NB4 (cell line): ENCODE results near the gene DNAJC5G.
"Not testable (repeated sequence)": the region's sequence is repeated elsewhere in the genome, so short reads cannot be mapped to it uniquely, and the experiment has no call there.

Source experiments
- DNase-seq: peaks from one replicate; pipeline ENCODE4 v3.0.0; 2010; ENCODE audit warnings: low read depth
- H3K4me3 ChIP-seq: one replicate; pipeline ENCODE4 v1.5.1; 2011; ENCODE audit warnings: mild to moderate bottlenecking, low read depth, low read length, moderate library complexity
- MYC ChIP-seq: IDR thresholded peaks from 2 replicates; pipeline ENCODE4 v1.6.1; 2011; ENCODE audit warnings: low read depth, low read length
- POLR2A ChIP-seq: IDR thresholded peaks from 2 replicates; pipeline ENCODE4 v1.6.1; 2011; ENCODE audit warnings: mild to moderate bottlenecking; ENCODE audit not compliant: insufficient read length; ENCODE audit errors: extremely low read depth
- TF ChIP-seq, protein P1 (sequence below): IDR thresholded peaks from 2 replicates; pipeline ENCODE4 v1.6.1; 2011; ENCODE audit warnings: low read depth, low read length
- TF ChIP-seq, protein P2 (sequence below): IDR thresholded peaks from one replicate; pipeline ENCODE4 v1.5.1; 2012; ENCODE audit warnings: low read depth, low read length

The DNAJC5G gene

DNA sequence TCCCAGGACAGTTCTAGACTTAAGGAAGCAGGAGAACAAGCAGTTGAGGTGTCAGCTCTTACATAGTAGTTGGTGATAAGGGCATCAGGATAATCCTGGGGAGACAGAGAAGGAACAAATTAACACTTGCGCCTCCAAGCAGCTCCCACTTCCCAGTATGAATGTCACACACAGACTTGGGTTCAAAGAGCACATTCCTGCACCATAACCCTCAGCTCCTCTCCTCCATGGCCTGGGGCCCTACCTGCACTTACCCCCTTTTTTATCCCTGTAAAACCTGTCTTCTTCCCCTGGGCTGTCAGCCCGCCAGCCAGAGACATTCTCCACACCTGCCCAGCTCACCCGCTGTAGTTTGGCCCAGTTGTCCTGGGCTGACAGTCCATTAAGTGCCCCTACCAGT lies 36.9 kb downstream of the DNAJC5G start:
- TF ChIP-seq, protein P1, sequence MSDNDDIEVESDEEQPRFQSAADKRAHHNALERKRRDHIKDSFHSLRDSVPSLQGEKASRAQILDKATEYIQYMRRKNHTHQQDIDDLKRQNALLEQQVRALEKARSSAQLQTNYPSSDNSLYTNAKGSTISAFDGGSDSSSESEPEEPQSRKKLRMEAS = no peak
- TF ChIP-seq, protein P2, sequence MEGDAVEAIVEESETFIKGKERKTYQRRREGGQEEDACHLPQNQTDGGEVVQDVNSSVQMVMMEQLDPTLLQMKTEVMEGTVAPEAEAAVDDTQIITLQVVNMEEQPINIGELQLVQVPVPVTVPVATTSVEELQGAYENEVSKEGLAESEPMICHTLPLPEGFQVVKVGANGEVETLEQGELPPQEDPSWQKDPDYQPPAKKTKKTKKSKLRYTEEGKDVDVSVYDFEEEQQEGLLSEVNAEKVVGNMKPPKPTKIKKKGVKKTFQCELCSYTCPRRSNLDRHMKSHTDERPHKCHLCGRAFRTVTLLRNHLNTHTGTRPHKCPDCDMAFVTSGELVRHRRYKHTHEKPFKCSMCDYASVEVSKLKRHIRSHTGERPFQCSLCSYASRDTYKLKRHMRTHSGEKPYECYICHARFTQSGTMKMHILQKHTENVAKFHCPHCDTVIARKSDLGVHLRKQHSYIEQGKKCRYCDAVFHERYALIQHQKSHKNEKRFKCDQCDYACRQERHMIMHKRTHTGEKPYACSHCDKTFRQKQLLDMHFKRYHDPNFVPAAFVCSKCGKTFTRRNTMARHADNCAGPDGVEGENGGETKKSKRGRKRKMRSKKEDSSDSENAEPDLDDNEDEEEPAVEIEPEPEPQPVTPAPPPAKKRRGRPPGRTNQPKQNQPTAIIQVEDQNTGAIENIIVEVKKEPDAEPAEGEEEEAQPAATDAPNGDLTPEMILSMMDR = no peak
- no peak for TF ChIP-seq MYC
- TF ChIP-seq POLR2A = no peak
- no peak overlapping the region for H3K4me3 ChIP-seq
- no peak for DNase-seq

DNA sequence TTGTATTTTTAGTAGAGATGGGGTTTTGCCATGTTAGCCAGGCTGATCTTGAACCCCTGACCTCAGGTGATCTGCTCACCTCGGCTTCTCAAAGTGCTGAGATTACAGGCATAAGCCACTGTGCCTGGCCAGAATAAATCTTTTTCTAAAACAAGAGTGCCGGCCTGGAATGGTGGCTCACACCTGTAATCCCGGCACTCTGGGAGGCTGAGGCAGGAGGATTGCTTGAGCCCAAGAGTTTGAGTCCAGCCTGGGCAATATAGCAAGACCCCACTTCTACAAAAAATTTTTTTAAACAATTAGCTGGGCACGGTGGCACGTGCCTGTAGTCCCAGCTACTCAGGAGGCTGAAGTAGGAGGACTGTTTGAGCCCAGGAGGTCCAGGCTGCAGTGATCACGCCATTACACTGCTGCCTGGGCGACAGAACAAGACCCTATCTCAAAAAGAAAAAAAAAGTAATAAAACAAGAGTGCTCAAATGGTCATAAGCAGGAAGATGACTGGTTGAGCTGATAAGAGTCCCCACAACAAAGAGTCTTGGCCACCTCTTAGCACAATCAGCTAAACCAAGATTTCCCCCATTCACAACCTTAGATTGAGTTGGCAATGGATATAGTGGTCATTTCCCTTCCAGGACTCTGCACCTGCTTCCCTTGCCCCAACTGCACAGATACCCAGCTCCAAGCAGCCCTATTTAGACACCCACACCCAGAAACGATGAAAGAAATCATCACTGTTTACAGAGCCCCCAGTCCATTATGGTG lies 38.8 kb downstream of the DNAJC5G start:
- DNase-seq = no peak
- TF ChIP-seq, protein P2 = no peak
- no peak for TF ChIP-seq POLR2A
- TF ChIP-seq, protein P1 = no peak
- no peak for TF ChIP-seq MYC

DNA sequence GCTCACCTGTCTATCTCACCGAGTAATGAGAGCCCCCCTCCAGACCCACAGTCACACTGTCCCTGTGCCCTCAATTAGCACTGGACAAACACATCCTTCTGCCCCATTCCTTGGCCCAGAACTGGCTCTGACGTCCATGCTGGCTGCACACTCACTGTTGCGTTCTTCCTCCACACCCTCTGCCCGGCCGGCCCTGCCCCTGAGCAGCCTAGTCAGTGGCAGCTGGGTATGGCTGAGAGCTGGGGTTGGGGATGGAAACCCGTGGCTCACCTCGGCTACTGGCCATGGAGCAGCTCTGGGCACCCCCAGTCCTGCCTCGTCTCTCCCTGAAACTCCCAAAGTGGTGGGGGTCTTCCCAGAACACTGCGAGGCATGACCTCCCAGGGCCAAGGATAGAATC lies 39.5 kb downstream of the DNAJC5G start:
- TF ChIP-seq MYC = no peak
- TF ChIP-seq, protein P1 = no peak
- no peak for TF ChIP-seq POLR2A
- TF ChIP-seq, protein P2 = no peak
- no peak overlapping the region for H3K4me3 ChIP-seq

More for the DNA sequence above, 38.8 kb downstream of the DNAJC5G start:
- no peak overlapping the region for H3K4me3 ChIP-seq

DNA sequence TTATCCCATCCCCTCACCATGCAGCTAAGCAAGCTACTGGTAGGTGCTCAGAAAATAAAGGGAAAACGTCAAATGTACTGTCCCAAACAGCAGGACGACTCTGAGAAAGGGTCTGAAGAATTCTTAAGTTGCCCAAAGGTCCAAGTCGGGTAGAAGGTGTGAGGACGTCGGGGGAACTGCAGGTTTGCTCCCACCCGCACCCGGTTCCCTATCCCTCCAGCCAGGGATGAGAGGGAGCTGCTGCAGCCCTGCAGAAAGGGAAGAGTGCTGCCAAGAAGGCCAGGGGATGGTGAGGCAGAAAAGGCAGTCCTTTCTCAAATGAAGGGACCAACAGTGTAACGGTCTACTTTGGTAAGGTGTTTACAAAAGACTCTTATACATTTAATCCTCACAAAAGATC lies 39.9 kb downstream of the DNAJC5G start:
- no peak overlapping the region for H3K4me3 ChIP-seq
- TF ChIP-seq POLR2A (no peak), MYC (no peak)
- TF ChIP-seq, protein P1 = no peak
- TF ChIP-seq, protein P2 = no peak
- no peak for DNase-seq

More for the DNA sequence above, 39.5 kb downstream of the DNAJC5G start:
- no peak for DNase-seq

DNA sequence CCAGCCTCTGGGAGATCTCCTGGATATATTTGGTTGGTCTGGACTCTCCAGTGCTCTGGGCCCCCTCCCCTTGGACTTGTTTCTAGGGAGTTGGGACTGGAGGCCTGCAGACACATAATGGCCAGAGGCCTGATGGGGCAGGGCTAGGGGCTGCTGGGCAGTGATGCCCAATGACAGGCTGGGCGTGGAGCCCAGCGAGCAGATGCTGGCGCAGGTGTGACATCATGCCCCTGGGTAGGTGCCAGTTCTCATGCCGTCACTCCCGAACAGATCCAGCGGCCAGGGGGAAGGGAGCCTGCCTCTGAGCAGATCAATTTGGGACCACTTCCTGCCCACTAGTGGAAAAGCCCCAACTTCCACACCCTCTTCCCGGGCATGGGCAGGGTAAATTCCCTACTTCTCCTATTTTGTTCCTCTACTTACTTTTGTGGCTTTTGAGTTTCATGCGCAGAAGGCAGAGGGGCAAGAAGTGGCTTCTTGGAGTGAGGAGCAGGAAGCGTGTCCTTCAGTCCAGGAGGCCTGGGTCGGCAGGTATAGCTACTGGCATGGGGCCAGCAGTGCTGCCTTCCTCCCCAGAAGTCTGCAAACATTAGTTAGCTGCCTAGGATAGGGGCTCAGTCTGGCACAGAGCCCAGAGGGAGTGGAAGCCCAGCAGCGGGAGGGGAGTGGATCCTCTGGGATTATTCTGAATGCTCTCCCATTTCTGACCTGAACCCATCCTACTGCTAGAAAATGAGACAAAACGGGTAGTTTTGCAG lies 41.6 kb downstream of the DNAJC5G start:
- DNase-seq = no peak
- no peak overlapping the region for H3K4me3 ChIP-seq
- TF ChIP-seq, protein P2 = no peak
- TF ChIP-seq MYC (no peak), POLR2A (no peak)
- TF ChIP-seq, protein P1 = no peak

DNA sequence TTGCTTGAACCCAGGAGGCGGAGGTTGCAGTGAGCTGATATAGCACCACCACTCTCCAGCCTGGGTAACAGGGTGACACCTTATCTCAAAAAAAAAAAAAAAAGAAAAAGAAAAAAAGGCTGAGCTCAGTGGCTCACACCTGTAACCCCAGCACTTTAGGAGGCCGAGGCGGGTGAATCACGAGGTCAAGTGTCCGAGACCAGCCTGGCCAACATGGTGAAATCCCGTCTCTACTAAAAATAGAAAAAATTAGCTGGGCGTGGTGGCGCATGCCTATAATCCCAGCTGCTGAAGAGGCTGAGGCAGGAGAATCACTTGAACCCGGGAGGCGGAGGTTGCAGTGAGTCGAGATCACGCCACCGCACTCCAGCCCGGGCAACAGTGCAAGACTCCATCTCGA lies 44.6 kb downstream of the DNAJC5G start:
- H3K4me3 ChIP-seq, DNase-seq: not testable (repeated sequence)
